PFSK-1 (cell line): Measurements from ENCODE around the gene CNN2.

Source experiments
- FOXP2 ChIP-seq: optimal IDR thresholded peaks from 2 replicates; pipeline ENCODE3; 2011; ENCODE audit warnings: borderline replicate concordance, control low read depth, inconsistent platforms; ENCODE audit not compliant: insufficient read depth; ENCODE audit errors: extremely low read length, extremely low read depth
- POLR2AphosphoS5 ChIP-seq: IDR thresholded peaks from 2 replicates; pipeline ENCODE4 v1.6.1; 2012; ENCODE audit warnings: low read depth, mild to moderate bottlenecking, control low read depth, low read length, moderate library complexity
- SIN3A ChIP-seq: IDR thresholded peaks from 2 replicates; pipeline ENCODE4 v1.6.1; 2012; ENCODE audit warnings: mild to moderate bottlenecking, low read length, moderate library complexity, borderline replicate concordance; ENCODE audit not compliant: insufficient read depth
- TAF1 ChIP-seq: IDR thresholded peaks from 2 replicates; pipeline ENCODE4 v1.6.1; 2012; ENCODE audit warnings: low read length, control low read depth, borderline replicate concordance; ENCODE audit not compliant: insufficient read depth
- TF ChIP-seq, protein P1 (sequence below), 2 experiments: IDR thresholded peaks; 2 replicates each; pipeline versions ENCODE4 v1.6.1 to v1.8.0; 2011 to 2012; ENCODE audit warnings: low read depth in 2 of 2, low read length in 2 of 2, control low read depth in 1 of 2, inconsistent platforms in 1 of 2, mild to moderate bottlenecking in 1 of 2, moderate library complexity in 1 of 2; ENCODE audit not compliant: insufficient read depth in 1 of 2

The CNN2 gene

DNA sequence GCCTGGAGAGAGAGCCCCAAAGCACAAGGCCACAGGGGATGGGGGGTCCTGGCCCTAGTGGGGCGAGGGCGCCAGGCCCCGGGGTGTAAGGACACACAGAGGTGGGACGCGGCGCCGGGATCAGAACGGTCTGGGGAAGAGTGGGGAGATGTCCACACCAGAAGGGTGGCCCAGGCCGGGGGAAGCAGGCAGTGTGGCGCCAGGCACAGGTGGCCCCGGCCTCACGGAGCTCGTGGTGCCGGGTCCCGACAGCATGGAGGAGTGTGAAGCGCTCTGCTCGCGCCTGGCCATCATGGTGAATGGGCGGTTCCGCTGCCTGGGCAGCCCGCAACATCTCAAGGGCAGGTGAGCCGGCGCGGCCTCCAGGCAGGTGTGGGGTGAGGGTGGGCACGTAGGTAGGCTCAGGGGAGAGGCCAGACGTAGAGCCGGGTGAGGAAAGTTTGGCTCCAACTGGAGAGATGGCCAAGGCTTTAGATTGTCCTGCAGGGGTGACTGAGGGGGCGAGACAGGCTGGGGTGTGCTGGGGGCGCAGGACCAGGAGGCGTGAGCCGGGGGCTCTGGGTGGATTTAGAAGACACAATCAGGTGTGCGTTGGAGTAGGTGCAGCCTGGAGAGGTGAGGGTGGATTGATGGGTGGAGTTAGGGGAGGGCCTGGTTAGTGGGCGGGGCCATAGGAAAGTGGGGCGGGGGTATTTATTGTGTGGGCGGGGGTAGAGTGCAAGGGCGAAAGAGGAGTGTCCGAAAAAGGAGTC, 37.7 kb downstream of the CNN2 start:
- TF ChIP-seq, protein P1, sequence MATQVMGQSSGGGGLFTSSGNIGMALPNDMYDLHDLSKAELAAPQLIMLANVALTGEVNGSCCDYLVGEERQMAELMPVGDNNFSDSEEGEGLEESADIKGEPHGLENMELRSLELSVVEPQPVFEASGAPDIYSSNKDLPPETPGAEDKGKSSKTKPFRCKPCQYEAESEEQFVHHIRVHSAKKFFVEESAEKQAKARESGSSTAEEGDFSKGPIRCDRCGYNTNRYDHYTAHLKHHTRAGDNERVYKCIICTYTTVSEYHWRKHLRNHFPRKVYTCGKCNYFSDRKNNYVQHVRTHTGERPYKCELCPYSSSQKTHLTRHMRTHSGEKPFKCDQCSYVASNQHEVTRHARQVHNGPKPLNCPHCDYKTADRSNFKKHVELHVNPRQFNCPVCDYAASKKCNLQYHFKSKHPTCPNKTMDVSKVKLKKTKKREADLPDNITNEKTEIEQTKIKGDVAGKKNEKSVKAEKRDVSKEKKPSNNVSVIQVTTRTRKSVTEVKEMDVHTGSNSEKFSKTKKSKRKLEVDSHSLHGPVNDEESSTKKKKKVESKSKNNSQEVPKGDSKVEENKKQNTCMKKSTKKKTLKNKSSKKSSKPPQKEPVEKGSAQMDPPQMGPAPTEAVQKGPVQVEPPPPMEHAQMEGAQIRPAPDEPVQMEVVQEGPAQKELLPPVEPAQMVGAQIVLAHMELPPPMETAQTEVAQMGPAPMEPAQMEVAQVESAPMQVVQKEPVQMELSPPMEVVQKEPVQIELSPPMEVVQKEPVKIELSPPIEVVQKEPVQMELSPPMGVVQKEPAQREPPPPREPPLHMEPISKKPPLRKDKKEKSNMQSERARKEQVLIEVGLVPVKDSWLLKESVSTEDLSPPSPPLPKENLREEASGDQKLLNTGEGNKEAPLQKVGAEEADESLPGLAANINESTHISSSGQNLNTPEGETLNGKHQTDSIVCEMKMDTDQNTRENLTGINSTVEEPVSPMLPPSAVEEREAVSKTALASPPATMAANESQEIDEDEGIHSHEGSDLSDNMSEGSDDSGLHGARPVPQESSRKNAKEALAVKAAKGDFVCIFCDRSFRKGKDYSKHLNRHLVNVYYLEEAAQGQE (IDR thresholded peaks at IDR 0.05; ENCODE audit: insufficient read depth in 1 of 2, low read depth in 2 of 2, low read length in 2 of 2), result no peak
- TF ChIP-seq POLR2AphosphoS5, result no peak
- TF ChIP-seq SIN3A, result no peak
- TF ChIP-seq FOXP2, result no peak
- TF ChIP-seq TAF1, result no peak

DNA sequence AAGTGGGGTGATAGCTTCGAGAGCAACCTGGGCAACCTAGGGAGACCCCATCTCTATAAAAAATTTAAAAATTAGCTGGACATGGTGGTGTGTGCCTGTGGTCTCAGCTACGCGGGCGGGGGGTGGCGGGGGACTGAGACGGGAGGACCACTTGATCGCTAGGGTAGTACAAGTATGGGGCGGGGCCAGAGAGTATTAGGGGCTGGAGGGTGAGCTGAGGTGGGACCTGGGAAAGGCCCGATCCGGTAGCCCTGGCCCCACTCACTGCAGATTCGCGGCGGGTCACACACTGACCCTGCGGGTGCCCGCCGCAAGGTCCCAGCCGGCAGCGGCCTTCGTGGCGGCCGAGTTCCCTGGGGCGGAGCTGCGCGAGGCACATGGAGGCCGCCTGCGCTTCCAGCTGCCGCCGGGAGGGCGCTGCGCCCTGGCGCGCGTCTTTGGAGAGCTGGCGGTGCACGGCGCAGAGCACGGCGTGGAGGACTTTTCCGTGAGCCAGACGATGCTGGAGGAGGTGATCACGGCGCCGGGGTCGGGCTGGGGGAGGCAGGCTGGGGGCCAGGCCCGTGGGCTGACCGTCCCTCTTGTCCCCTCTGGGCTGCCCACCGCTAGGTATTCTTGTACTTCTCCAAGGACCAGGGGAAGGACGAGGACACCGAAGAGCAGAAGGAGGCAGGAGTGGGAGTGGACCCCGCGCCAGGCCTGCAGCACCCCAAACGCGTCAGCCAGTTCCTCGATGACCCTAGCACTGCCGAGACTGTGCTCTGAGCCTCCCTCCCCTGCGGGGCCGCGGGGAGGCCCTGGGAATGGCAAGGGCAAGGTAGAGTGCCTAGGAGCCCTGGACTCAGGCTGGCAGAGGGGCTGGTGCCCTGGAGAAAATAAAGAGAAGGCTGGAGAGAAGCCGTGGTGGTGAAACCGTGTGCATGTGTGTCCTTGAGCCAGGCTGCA, 38.5 kb downstream of the CNN2 start:
- TF ChIP-seq POLR2AphosphoS5, result no peak
- TF ChIP-seq, protein P1 (IDR thresholded peaks at IDR 0.05; ENCODE audit: insufficient read depth in 1 of 2, low read depth in 2 of 2, low read length in 2 of 2), result no peak
- TF ChIP-seq FOXP2, result no peak
- no peak for TF ChIP-seq TAF1
- no peak for TF ChIP-seq SIN3A

DNA sequence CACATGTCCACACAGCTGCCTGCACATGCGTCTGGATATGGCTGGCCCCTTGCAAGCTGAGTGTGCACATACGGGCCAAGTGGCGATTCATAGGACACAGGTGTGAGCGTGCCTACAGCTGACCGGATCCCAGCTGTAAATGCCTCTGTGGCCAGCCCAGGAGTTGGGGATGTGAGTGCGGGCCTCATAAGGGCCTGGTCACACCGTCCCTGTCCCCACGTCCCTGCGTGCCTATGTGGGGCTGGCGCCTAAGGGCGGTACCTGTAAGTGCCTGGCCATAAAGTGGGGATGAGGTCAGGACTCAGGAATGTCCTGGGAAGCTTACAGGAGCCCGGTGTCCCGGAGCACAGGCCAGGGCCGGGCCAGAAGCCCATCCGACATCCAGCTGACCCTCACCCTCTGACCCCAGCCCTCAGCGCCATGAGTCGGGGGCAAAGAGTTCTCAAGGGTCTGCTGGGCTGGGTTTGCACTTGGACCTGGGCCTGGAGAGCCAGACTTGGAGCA, 39.2 kb downstream of the CNN2 start:
- TF ChIP-seq, protein P1 (IDR thresholded peaks at IDR 0.05; ENCODE audit: insufficient read depth in 1 of 2, low read depth in 2 of 2, low read length in 2 of 2), result no peak
- no peak for TF ChIP-seq SIN3A
- no peak for TF ChIP-seq FOXP2
- no peak for TF ChIP-seq POLR2AphosphoS5
- TF ChIP-seq TAF1, result no peak

DNA sequence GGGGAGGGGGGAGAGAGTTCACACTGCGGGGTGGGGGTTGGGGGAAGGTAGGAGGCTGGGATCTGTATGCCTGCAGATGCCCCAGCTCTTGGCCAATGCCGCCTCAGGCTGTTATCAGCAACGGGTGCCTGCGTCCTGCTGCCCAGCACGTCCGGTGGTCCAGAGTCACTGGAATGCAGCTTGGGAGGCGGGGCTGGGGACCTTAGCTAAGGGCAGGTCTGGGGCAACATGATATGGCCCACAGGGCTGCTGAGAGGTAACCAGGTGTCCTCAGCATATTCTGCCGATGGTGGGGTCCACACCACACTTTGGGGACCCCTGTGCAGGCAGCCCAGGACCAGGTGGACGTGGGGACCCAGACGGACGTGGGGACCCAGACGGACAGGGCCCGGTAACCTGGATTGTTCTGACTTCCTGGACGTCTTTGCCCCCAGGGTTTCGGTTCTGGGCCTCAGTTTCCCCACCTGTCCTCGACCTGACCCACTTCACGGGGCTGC, 39.9 kb downstream of the CNN2 start:
- TF ChIP-seq TAF1 (no peak), FOXP2 (no peak), POLR2AphosphoS5 (no peak), SIN3A (no peak)
- TF ChIP-seq, protein P1 (IDR thresholded peaks at IDR 0.05; ENCODE audit: insufficient read depth in 1 of 2, low read depth in 2 of 2, low read length in 2 of 2), result no peak
